GM23338 (cell line): ENCODE results near the gene LUC7L.

Experiments used
- CTCF ChIP-seq, 2 experiments: fragments of 200-600 bp in 1 of 2; sonication (generic) in 1 of 2; conservative IDR thresholded peaks; 2 replicates each; pipeline versions ENCODE4 v1.5.1 to v1.6.1; 2016 to 2017; ENCODE audit warnings: antibody characterized with exemption in 2 of 2, low read depth in 2 of 2, mild to moderate bottlenecking in 2 of 2, moderate library complexity in 1 of 2
- POLR2AphosphoS5 ChIP-seq: IDR thresholded peaks from 2 replicates; pipeline ENCODE4 v1.6.1; 2016; ENCODE audit warnings: antibody characterized with exemption, low read depth

GRCh38 chr16:144797-145252, 84.4 kb downstream of the LUC7L start:
- TF ChIP-seq CTCF (conservative IDR thresholded peaks at IDR 0.05; ENCODE audit: low read depth in 2 of 2), result no peak
- no peak for TF ChIP-seq POLR2AphosphoS5
